Middle frontal gyrus (tissue), 1 donor: ENCODE data around the gene CCDC148.
A peak's percentile ranks its signal among the peaks of the same experiment; 100 is the strongest.

Source experiments
- DNase-seq: peaks from one replicate; pipeline ENCODE4 v3.0.0-alpha.2; 2015; ENCODE audit warnings: low spot score; ENCODE audit errors: extremely low spot score

CCDC148 gene

DNA sequence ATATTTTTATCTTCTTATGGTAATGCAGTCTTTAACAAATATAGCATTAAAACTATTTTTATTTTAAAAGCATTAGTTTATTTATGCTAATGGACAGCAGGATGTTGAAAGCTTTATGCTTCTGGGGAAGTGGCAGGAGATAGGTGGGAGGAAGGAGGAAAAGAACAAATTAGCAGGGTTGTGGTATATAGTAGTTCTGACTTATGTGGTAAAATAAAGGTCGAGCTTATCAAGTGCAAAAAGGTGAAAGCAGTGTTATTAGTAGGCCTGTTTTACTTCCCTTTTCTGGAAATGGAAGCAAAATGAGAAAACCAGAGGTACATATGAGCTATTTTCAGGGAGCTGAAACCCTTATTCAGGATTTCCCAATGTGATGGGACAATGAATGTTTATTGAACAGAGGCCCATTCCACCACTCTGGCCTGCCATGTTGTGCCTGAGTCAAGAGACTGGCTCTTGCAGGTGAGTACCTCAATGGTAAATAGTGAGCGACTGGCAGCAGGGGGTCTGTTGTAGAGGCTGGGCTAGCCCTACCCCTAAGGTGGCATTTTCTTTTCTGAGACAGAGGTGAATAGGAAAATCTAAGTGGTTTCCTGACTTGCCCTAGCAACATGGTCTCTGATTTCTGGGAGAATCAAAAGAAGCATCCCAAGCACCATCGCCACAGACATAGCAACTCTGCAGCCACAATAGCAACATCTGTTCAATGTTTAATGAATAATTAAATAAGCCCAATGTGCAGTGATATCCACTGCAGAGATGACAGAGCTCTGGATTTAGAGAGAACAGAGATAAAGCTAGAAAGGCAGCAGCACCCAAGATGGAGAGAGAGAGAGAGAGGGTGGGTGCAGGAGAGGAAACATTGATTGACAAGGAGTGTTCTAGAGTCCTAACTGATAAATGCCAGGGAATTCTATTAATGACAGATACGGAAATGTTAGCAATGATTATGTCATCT lies 235.2 kb downstream of the CCDC148 start:
- DNase-seq: no peak

- DNase-seq: no peak
Observed at GRCh38 chr2:158217593-158217992, 239.0 kb downstream of the CCDC148 start.

DNA sequence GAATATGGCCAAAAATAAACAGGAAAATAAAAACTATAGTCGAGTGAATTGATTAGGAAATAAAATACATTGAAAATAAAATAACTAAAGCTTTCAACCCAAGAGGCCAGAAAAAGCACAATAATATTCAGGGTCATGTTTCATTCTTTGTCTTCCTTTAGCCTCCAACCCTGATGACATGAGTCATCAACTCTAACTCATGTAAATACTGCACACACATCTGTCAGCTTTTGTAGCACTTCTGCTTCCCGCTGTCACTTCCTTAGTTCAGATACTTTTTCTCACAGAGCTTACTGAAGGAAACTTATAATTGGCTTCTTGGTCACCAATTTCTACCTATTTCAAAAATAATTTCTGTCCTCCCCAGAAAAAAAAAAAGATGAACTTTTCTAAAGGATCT lies 242.1 kb downstream of the CCDC148 start:
- DNase-seq: no peak

GRCh38 chr2:158213773-158214172 lies 242.8 kb downstream of the CCDC148 start:
- DNase-seq: no peak

- DNase-seq: no peak
Observed at GRCh38 chr2:158212301-158212700, 244.3 kb downstream of the CCDC148 start.

DNA sequence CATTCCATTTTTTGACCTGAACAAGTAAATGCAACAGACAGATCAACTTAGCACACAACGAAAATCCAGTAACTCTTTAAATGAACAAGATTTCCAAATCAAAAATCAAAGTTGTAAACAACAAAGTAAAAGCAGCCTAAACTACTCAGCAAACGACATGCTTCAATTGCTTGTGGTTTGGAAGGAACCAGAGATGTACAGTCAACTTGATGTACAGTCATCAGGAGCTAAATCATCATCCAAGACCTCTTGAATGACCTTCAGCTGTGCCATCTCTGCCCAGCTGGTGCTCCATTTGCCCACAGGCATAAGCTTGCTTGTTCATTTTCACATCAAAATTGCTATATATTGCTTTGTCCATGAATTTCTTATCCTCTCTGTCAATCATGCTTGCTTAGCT lies 245.1 kb downstream of the CCDC148 start:
- DNase-seq: no peak

- no peak for DNase-seq
Observed at GRCh38 chr2:158207354-158207753, 249.2 kb downstream of the CCDC148 start.

- no peak for DNase-seq
Observed at GRCh38 chr2:158205215-158205614, 251.3 kb downstream of the CCDC148 start.

DNA sequence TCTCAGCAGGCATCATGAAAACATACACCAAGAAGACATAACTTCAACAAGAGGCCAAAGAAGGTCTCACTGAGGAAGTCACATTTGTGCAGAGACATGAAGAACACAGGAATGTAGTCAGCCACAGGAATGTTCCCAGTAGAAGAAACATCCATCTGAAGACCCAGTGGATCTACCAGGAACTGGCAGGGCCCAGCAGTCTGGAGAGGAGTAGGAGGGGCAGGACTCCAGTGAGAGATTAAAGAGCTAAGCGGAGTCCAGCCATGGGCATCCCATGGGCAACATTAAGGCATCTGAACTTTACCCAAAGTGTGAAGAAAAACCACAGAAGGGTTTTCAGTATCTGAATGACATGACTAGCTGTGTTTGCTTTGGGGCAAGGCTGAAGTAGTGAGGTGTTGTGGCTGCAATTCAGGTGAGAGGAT lies 251.8 kb downstream of the CCDC148 start:
- DNase-seq: no peak

- no peak for DNase-seq
Observed at GRCh38 chr2:158202161-158202815, 254.3 kb downstream of the CCDC148 start.

- no peak for DNase-seq
Observed at GRCh38 chr2:158199928-158200650, 256.5 kb downstream of the CCDC148 start.

DNA sequence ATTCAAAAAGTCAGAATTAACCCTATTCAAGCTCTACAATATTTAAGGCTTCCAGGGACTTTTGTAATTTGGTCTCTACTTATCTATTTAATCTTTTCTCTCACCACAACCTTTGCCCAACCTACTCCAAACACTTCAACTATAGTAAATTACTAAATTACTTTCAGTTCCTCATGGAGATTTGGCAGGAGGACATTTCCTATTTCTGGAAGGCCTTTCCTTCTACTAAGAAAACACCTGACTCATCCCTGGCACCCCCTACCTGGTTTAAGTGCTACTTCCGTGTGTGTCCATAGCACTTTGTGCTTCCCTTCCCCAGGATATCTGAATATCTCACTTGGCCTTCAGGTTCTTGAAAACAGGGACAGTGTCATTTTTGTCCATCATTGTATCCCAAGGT lies 258.6 kb downstream of the CCDC148 start:
- DNase-seq: no peak

DNA sequence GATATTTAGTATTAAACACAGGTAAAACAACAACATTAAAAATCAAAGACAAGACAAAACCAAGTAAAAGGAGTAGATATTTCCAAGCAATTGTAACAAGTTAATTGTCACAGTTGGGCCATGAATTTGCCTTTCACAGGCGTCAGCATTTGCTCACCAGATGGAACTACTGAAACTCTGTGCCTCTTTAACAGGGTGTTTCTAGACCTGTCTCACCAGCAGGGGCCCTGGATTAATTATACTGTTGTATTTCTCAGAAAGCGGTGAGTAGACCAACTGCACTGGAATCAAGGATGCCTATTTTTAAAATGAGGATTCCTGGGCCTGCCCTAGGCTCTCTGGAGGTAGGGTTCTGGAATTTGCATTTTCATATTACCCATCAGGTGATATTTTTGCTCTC lies 262.3 kb downstream of the CCDC148 start:
- DNase-seq: no peak

DNA sequence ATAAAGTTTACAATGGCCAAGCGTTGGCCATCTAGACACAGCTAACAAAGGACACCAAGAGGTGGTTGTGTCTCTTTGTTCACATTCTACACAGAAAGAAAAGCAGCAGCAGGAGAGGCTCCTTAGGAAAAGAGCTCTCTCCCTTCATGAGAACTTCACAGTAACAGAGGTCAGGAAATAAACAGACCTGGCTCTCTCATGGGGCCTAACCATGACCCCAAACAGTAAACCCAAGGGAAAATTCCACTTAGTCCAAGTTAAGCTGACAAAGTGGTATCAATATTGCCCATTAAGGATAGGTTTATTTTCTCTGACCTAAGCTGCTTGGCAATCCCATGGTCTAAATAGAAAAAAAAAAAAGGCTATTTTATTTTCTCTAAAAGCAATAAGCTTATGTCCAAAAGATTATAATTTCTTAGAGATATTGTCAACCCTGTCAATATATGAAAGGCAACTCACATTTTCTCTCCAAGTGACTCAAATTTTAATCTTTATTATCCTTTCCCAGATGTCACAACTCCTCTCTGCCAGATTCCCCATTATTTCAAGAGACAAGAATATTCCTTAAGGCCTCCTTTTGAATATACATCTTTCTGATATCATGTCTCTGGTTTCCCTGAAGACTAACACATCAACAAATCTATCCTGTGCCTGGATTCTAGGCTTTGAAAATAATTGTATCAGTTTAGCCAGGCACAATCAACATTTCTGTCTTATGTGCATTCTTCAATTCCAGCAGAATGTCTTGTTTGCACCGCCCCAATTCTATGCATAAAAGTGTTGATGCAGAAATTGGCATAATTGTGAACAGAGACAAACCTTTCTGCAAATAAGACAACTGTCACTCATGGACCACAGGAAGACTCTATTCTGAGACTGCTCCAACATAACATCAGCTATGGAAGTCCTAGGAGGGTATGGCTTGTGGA lies 263.8 kb downstream of the CCDC148 start:
- no peak for DNase-seq

- DNase-seq: no peak
Observed at GRCh38 chr2:158191076-158191895, 265.3 kb downstream of the CCDC148 start.

GRCh38 chr2:158189526-158189925 lies 267.0 kb downstream of the CCDC148 start:
- DNase-seq: no peak

DNA sequence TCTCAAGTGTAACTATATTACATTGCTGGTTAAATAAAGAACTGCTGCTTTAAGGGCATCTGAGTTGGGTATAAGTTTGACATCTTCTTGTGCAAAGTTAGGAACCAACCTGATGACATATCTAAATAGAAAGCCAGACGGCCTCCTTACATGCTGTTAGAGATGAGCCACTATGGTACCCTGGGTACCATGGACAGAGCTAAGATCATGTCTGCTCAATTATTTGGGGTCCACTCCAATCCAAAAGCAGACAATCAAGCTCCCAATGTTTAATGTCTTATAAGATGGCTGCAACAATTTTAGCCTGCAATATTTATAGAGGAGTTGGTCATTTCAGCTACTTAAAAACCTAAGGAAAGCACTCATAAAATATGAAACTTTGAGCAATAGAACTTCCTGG lies 268.6 kb downstream of the CCDC148 start:
- DNase-seq: no peak

DNA sequence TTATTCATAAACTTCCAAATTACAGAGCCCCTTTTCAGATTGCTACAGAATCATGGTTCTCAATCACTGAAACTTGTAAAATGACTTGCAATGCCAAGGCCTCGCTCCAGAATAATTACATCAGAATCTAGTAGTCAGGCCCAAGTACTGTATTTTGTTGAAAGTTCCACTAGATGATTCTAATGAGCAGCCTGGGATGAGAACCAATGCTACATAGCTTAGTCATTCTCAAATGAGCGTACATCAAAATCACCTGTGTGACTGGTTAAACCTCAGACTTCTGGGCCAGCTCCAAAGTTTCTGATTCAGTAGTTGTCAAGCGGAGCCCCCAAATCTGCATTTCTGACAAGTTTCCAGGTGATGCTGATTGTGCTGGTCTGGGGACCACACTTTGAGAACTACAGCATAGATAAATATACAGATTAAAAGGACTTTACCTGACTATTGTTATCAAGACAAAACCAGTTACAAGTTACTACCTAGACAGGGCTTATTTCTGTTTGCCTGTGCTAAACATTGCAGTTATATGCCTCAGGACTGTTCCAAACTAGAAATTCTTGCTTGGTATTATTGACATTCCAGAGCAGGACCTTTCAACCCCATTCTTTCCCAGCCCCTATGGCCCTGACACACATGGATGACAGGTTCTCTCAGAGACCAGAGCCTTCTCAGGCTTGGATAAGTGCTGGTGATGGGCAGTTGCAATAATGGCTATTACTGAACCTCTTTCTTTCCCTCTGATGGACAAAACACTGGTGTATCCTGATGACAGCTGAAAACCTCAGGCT lies 271.8 kb downstream of the CCDC148 start:
- peak; percentile 10 for DNase-seq

GRCh38 chr2:158184001-158184400 lies 272.6 kb downstream of the CCDC148 start:
- DNase-seq: peak; percentile 27
